CD4-positive, alpha-beta T cell treated with Interleukin-1 beta for 1 hour (primary cell): ENCODE data around the gene EME1.
"Not testable (repeated sequence)": the region's sequence is repeated elsewhere in the genome, so short reads cannot be mapped to it uniquely, and the experiment has no call there.

Experiments
- DNase-seq, 2 donors: peaks; one replicate each; pipeline ENCODE4 v3.0.0-alpha.2; 2020 to 2022

The EME1 gene

DNA sequence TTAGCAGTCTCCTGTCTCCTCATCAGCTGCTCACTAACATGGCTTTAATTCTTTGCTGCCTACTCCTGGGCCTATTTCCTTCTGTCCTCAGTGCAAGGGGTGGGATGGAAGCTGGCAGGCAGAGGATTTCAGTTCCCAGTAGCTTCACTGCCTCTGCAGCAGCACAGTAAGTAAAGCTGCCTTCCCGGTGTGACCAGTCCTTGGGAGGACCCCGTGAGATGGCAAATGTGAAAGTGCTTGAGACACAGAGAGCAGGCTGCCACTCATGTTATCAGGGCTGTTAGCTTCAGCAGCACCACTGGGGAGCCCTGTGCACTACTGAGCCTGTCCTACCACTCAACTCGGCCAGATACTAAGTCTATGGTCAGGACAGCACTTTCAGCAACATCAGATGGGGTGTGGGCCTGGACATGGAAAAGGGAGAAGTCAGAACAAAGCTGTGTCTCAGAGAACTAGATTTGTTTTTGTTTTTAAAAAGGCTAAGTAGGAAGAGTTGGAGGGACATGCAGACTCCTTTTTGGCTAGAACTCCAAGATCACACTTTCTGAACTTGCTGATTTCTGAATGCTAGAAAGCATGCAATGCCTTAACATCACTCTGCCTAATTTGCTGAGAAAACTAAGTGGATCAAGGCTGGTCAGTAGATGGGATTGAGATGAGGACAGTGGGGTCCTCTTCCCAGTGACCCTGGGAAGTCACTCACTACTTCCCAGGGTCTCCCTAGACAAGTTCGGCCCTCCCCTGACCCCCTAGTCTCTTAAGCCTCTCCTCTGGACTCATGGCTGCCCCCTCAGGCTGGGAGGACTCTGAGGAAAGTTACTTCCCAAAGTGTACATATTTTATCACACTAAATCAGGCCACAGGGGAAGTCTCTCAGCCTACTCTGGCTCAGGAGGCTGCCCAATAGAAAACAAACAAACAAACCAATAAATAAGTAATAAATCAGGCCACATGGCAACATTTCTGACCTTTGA, 54.1 kb downstream of the EME1 start:
- DNase-seq, result peak; percentile 6 to 19

DNA sequence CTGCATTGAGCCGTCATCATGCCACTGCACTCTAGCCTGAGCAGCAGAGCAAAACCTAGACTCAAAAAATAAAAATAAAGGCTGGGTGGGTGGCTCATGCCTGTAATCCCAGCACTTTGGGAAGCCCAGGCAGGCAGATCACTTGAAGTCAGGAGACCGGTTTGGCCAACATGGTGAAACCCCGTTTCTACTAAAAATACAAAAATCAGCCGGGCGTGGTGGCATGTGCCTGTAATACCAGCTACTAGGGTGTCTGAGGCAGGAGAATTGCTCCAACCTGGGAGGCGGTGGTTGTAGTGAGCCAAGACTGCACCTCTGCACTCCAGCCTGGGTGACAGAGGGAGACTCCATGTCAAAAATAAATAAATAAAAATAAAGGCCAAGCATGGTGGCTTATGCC, 55.1 kb downstream of the EME1 start:
- DNase-seq, result not testable (repeated sequence)

DNA sequence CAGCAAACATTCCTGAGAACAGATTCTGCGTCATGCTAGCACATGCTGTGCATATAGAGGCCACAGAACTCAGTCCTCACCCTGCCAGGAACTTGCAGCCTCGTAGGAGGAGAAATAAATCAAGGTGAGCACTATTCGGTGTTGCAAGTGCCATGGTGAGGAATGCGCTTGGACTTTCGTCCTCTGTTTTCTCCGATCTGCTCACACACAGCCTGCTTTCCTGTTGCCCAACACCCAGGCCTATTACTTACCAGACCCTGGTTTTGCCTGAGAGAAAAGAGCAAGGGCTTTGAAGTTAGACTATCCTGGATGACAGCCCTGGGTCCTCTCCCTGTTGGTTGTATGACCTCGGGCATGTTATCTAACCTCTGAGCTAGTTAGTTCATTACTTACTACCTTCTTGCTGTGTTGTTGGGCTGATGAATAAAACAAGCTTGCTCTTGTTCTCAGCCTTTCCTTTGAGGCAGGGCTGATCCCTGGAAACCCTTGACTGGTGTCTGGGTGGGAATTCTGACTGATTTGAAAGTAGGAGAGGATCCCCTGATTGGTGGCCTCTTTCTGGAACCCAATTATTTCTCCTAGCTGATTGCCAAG, 55.9 kb downstream of the EME1 start:
- no peak for DNase-seq

DNA sequence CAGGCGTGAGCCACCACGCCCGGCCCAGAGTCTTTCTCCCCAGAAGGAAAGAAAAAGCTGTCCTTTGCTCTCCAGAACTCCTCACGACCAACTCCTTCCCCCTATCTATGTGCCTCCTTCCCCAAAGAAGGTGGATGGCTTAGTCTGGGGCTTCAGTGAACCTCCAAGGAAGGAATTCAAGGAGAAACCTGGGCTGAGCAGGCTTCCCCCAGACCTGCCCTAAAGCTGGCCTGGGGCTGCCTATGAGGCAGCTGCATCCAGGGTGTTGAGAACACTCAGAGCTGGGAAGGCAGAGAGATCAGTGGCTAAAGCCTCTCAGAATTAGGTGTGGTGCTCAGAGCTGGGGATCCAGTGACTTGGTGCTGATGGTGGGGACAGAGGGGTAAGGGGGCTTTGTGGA, 56.8 kb downstream of the EME1 start:
- DNase-seq, result no peak
